Spleen (tissue), 11 donors: ENCODE data around the gene AKAP14. TPM values are rescaled to one million over a fixed set of nuclear protein-coding genes. Genes with fewer than 3 reads are reported as not detected.

Experiments used
- DNase-seq: peaks from one replicate; pipeline ENCODE4 v3.0.0-alpha.2; 2020
- H3K27ac ChIP-seq, 8 donors: fragments of 200-600 bp; sonication (generic) in 7 of 8; 1 replicate in 4 of 8; 2 replicates in 4 of 8; pipeline versions ENCODE4 v1.5.0 to v1.8.0; 2016 to 2021; ENCODE audit warnings: inconsistent platforms in 4 of 8, mild to moderate bottlenecking in 4 of 8, moderate library complexity in 1 of 8
- H3K27me3 ChIP-seq, 7 donors: fragments of 200-600 bp; sonication (generic) in 6 of 7; replicated peaks in 1 of 7; 1 replicate in 4 of 7; 2 replicates in 3 of 7; pipeline versions ENCODE4 v1.5.0 to v1.8.0; 2016 to 2021; ENCODE audit warnings: inconsistent platforms in 3 of 7, mild to moderate bottlenecking in 1 of 7
- H3K36me3 ChIP-seq, 6 donors: fragments of 200-600 bp; sonication (generic) in 5 of 6; 1 replicate in 4 of 6; 2 replicates in 2 of 6; pipeline versions ENCODE4 v1.5.0 to v1.8.0; 2016 to 2021; ENCODE audit warnings: inconsistent platforms in 2 of 6
- H3K4me1 ChIP-seq, 6 donors: fragments of 200-600 bp; sonication (generic) in 5 of 6; 1 replicate in 3 of 6; 2 replicates in 3 of 6; pipeline versions ENCODE4 v1.5.0 to v1.8.0; 2016 to 2021; ENCODE audit warnings: inconsistent platforms in 3 of 6
- H3K4me3 ChIP-seq, 8 donors: fragments of 200-600 bp; sonication (generic) in 7 of 8; 1 replicate in 4 of 8; 2 replicates in 4 of 8; pipeline versions ENCODE4 v1.5.0 to v1.8.0; 2016 to 2021; ENCODE audit warnings: inconsistent platforms in 4 of 8, mild to moderate bottlenecking in 4 of 8, moderate library complexity in 2 of 8
- H3K9me3 ChIP-seq, 8 donors: fragments of 200-600 bp; sonication (generic) in 7 of 8; 1 replicate in 4 of 8; 2 replicates in 4 of 8; pipeline versions ENCODE4 v1.5.0 to v1.8.0; 2016 to 2021; ENCODE audit warnings: inconsistent platforms in 4 of 8
- POLR2A ChIP-seq, 3 donors: fragments of 450-650 bp; IDR thresholded peaks; one replicate each; pipeline ENCODE4 v1.5.1; 2017; ENCODE audit warnings: antibody characterized with exemption in 3 of 3, mild to moderate bottlenecking in 1 of 3
- POLR2AphosphoS5 ChIP-seq, 3 donors: sonication (generic); formaldehyde crosslinking; IDR thresholded peaks; one replicate each; pipeline ENCODE4 v1.5.1; 2017; ENCODE audit warnings: antibody characterized with exemption in 3 of 3
- WGBS, 5 donors: extraction: QIAGEN DNeasy Blood & Tissue Kit in 3 of 5; methylation state at CpG; one replicate each; pipeline versions ENCODE4 v1.1.5 to v1.1.7; 2013 to 2018; 5-methylcytosine and 5-hydroxymethylcytosine counted together
- intact Hi-C: fragments of 100-400 bp; cut with DNase I; formaldehyde crosslinking; loops from one replicate; pipeline ENCODE4 v1.15.0; 2023; ENCODE audit warnings: low total_unique reads
- polyA plus RNA-seq, 3 donors: library from polyadenylated mRNA; stranded (reverse); fragments of 200-250 nt; gene quantifications; one replicate each; pipeline ENCODE4 v1.2.1, GENCODE V29; 2013
- total RNA-seq, 7 donors: library from RNA; depleted of rRNA in 3 of 7; stranded (reverse); fragments of >200 nt in 3 of 7; fragmentation: NEBNext Ultra II Directional in 4 of 7; extraction: Animal tissue kit (Norgen Biotek cat#: 25700) in 4 of 7; gene quantifications; one replicate each; pipeline versions ENCODE4 v1.1.0 to v1.2.1, GENCODE V29; 2016 to 2021
- TF ChIP-seq, protein P1 (sequence below), 11 experiments: fragments of 200-600 bp in 7 of 11; fragments of 450-650 bp in 4 of 11; sonication (generic) in 4 of 11; IDR thresholded peaks in 8 of 11; conservative IDR thresholded peaks in 3 of 11; 1 replicate in 7 of 11; 2 replicates in 4 of 11; pipeline versions ENCODE4 v1.4.0 to v1.8.0; 2016 to 2021; ENCODE audit warnings: antibody characterized with exemption in 11 of 11, inconsistent platforms in 4 of 11, mild to moderate bottlenecking in 1 of 11
- donor health status: healthy with polysubstance abuse.
- donor health status: DM: no; HTN: no; CAD: no; lungs with moderate emphysema.
- donor health status: DM: no; HTN: no; CAD: no.
- donor health status: Bipolar disorder and iron deficiency.
- donor health status: healthy.
- donor health status: DM: no; HTN: no; CAD: no.
- donor health status: DM: yes; HTN: yes; CAD: no.

AKAP14 gene
- total and polyA plus RNA-seq, 10 donors, result not detected

DNA sequence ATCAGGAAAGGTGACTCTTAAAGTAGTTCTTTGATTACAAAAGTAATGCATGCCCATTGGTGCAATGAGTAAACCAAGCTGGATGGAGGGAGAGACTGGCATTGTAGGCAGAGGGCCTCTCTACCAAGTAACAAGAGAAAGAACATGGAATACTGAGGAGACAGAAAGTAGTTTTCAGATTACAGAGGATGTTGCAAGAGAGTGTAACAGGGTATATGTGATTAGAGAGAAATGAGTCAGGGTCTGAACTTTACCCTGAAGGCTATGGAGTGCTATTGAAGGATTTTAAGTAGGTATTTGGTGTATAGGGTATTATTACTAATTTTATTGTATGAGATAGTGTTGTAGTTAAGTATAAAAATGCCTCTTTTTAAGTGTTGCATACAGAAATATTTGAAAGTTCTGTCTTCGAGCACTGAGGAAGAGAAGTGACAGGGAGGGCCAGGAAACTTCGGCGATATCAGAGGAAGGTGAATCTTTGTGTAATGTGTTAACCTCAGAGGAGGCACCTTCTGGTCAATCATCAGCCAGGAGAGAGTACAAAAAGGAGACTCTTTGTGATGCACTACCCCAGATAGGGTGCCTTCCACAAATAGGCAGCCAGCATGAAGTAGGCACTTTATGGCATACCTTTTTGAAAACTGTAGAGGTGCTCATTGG lies 39.7 kb downstream of the AKAP14 start:
- intact Hi-C loops, result no loop called here
- DNase-seq, result no peak
- Histone ChIP-seq H3K27ac (no peak overlapping the region), H3K4me1 (no peaks in the 10 kb centered on the region), H3K4me3 (no peak overlapping the region), H3K9me3 (no peaks in the 10 kb centered on the region), H3K27me3 (no peaks in the 10 kb centered on the region), H3K36me3 (peaks cover 0 to 81% (median 40%) of the 10 kb centered on the region in 6 donors)
- 91 to 100% (median 92%) methylated on average over 3 of the region's 3 CpGs for WGBS, 5 donors
- TF ChIP-seq POLR2AphosphoS5 (IDR thresholded peaks at IDR 0.05) (no peak), POLR2A (IDR thresholded peaks at IDR 0.05) (no peak)
- TF ChIP-seq, protein P1, sequence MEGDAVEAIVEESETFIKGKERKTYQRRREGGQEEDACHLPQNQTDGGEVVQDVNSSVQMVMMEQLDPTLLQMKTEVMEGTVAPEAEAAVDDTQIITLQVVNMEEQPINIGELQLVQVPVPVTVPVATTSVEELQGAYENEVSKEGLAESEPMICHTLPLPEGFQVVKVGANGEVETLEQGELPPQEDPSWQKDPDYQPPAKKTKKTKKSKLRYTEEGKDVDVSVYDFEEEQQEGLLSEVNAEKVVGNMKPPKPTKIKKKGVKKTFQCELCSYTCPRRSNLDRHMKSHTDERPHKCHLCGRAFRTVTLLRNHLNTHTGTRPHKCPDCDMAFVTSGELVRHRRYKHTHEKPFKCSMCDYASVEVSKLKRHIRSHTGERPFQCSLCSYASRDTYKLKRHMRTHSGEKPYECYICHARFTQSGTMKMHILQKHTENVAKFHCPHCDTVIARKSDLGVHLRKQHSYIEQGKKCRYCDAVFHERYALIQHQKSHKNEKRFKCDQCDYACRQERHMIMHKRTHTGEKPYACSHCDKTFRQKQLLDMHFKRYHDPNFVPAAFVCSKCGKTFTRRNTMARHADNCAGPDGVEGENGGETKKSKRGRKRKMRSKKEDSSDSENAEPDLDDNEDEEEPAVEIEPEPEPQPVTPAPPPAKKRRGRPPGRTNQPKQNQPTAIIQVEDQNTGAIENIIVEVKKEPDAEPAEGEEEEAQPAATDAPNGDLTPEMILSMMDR (IDR thresholded peaks at IDR 0.05 in 8 of 11, conservative IDR thresholded peaks at IDR 0.05 in 3 of 11), result no peak

DNA sequence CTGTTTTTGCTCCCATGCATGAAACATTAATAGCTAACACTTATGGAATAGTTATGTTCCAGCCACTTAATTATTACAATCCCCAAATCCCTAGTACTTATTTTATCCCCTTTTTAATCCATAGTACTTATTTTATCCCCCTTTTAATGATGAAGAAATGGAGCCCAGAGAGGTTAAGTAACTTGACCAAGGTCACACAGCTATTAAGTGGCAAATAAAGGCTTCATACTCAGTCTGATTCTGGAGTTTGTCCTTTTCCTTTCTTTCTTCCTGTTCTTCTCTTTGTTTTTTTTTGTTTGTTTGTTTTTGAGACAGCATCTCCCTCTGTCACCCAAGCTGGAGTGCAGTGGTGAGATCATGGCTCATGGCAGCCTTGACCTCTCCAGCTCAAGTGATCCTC lies 45.6 kb downstream of the AKAP14 start:
- DNase-seq, result no peak
- H3K36me3 ChIP-seq, result peaks cover 0 to 25% (median 4%) of the 10 kb centered on the region in 6 donors
- H3K27me3 ChIP-seq, result no peaks in the 10 kb centered on the region
- H3K27ac ChIP-seq, result no peak overlapping the region
- no peak overlapping the region for H3K4me3 ChIP-seq
- H3K4me1 ChIP-seq, result peaks cover 4 to 24% (median 18%) of the 10 kb centered on the region in 6 donors
- no peaks in the 10 kb centered on the region for H3K9me3 ChIP-seq
- TF ChIP-seq, protein P1 (IDR thresholded peaks at IDR 0.05 in 8 of 11, conservative IDR thresholded peaks at IDR 0.05 in 3 of 11), result no peak
- TF ChIP-seq POLR2A (IDR thresholded peaks at IDR 0.05), result no peak
- TF ChIP-seq POLR2AphosphoS5 (IDR thresholded peaks at IDR 0.05), result no peak
- intact Hi-C loops, result no loop called here

DNA sequence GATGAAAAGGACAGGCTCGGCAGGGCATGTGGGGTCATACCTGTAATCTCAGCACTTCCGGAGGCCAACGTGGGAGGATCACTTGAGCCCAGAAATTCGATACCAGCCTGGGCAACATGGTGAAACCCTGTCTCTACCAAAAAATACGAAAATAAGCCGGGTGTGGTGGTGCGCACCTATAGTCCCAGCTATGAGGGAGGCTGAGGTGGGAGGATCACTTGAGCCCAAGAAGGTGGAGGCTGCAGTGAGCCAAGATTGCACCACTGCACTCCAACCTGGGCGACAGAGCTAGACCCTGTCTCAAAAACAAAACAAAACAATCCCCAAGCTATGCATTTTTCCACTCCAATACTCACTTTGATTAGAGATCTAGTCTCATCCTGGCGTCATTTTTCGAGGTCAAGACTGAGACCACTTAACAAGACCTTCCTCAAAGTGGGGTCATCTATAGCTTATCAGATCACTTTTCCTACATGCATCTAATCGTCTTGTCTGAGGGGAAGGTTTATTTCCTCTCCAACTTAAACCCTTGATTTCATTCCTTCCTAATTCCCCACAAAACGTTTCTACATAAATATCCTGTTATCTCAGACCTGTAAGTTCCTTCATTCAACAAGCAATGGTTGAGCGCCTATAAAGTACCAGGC lies 46.6 kb downstream of the AKAP14 start:
- H3K9me3 ChIP-seq, result no peaks in the 10 kb centered on the region
- peak overlapping the region in 7 of 8 donors; percentile 54 to 91 (median 70) for H3K4me3 ChIP-seq
- peaks cover 0 to 15% (median 0%) of the 10 kb centered on the region in 6 donors for H3K36me3 ChIP-seq
- peak overlapping the region in 5 of 8 donors; percentile 91 to 95 (median 93) for H3K27ac ChIP-seq
- WGBS, 5 donors, result 53 to 64% (median 59%) methylated on average over 12 to 13 of the region's 13 CpGs
- H3K4me1 ChIP-seq, result peaks cover 4 to 24% (median 18%) of the 10 kb centered on the region in 6 donors
- peaks cover 0 to 3% (median 0%) of the 10 kb centered on the region in 7 donors for H3K27me3 ChIP-seq
- TF ChIP-seq POLR2A (IDR thresholded peaks at IDR 0.05), result no peak
- TF ChIP-seq, protein P1 (IDR thresholded peaks at IDR 0.05 in 8 of 11, conservative IDR thresholded peaks at IDR 0.05 in 3 of 11), result no peak
- no peak for TF ChIP-seq POLR2AphosphoS5 (IDR thresholded peaks at IDR 0.05)
- no peak for DNase-seq
- intact Hi-C loops, result no loop called here

DNA sequence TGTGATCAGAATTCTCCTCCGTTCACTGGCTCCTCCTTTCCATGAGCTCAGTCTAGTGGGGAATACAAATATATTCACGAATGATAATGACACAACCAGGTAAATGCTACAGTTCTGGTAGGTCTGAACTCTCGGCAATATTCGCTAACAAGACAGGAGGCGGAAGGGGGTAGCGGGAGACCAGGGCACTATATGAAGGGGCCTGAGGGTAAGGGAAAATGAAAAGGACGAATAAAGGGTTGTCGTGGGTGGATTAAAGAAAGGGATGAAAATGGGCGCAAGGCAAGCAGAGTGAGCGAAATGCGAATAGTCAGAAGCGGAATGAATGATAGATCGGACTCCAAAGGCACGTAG lies 47.1 kb downstream of the AKAP14 start:
- WGBS, 5 donors, result 1 to 38% (median 2%) methylated on average over 14 of the region's 14 CpGs
- Histone ChIP-seq H3K36me3 (peaks cover 0 to 10% (median 0%) of the 10 kb centered on the region in 6 donors), H3K4me3 (peak overlapping the region; percentile 54 to 91 (median 68)), H3K27ac (peak overlapping the region; percentile 82 to 95 (median 91)), H3K4me1 (peaks cover 4 to 24% (median 18%) of the 10 kb centered on the region in 6 donors), H3K27me3 (peaks cover 0 to 5% (median 0%) of the 10 kb centered on the region in 7 donors), H3K9me3 (no peaks in the 10 kb centered on the region)
- no peak for TF ChIP-seq POLR2AphosphoS5 (IDR thresholded peaks at IDR 0.05)
- TF ChIP-seq, protein P1 (IDR thresholded peaks at IDR 0.05 in 8 of 11, conservative IDR thresholded peaks at IDR 0.05 in 3 of 11), result no peak
- TF ChIP-seq POLR2A (IDR thresholded peaks at IDR 0.05), result no peak
- no peak for DNase-seq
- intact Hi-C loops, result no loop called here
